Measurements from ENCODE around the gene XPR1.

Gene XPR1

DNA sequence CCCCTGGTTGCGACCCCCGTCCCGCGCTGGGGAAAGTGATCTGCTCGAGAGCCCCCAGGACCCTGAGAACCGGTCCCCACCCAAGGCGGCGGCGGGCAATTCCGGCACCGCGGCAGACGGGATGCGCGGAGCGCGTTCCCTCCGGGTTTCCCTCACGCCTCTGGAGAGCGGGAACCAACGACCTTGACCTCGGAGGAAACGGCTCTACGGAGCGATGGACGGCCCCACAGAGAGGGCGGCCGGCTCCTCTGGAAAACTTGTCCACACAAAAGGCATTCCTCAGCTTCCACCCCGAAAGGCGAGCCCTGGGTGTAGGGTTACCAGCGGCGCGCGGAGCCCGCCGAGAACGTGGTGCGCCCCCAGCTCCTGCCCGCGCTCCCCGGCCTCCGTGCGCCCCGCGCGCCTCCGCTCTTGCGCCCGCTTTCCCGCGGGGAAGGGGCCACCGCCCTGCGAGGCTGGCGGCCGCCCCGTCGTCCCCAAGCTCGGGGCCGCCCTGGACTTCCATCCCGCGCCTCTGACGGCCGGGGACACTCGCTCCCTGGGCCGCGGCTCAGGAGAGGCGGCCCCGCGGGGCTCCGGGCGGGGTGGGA, 280.5 kb downstream of the XPR1 start:
- no peak for DNase-seq (ENCODE audit: low read depth in 2 of 2, low spot score in 1 of 2)

DNA sequence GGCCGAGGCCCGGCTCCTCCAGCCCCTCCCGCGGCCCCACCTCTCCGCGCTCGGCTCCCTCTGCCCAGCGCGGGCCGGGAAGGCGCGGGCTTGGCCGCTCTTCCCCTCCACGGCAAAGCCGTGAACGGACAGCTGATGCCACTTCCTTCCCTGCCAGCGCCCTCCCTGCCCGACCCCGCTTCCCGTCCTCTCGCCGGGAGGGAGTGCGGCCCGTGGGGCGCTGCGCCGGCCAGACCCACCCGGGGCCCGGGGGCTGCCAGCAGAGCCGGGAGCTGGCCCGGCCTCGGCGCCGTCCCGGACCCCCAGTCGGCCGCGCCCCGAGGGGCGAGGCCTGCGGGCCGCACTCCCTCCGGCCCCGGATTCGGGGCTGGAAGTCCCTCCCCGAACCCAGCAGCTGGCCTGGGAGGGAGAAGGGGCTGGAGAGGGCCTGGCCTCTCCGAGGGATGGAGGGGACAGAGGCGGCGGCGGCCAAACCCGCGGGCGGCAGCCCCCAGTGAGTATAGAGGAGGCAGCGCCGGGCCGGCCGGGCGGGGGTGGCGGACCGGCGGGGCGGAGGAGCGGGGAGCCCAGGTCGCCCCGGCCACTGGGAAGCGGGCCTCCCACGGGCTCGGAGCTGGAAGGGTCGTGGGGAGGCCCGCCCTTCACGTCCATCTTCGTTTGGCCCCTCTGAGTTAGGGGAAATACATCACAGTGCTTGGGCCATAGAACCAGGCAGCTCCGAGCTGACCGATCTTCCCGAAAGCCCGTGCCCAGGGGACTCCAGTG, 281.2 kb downstream of the XPR1 start, which contains the start of gene KIAA1614:
KIAA1614 (plus strand) TSS at position 97 of the 765 bp plus-strand sequence; CDS start at position 444, 347 bp downstream.
- no peak for DNase-seq (ENCODE audit: low read depth in 2 of 2, low spot score in 1 of 2)

DNA sequence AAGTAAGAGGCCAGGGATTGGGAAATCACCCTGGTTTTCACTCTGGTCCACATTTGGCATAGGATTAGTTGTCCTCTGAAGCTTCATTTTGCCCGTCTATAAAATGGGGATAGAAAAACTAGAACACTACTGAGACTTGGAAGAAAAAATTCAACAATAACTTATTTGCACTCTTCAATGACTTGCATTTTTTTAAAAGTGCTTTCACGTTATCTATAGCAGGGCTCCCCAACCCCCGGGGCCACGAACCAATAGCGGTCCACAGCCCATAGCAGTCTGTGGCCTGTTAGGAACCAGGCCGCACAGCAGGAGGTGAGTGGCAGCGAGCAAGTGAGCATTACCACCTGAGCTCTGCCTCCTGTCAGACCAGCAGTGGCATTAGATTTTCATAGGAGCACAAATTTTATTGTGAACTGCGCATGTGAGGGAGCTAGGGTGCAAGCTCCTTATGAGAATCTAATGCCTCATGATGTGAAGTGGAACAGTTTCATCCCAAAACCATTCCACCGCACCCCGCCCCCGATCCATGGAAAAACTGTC, 283.7 kb downstream of the XPR1 start:
- DNase-seq (ENCODE audit: low read depth in 2 of 2, low spot score in 1 of 2), result no peak

DNA sequence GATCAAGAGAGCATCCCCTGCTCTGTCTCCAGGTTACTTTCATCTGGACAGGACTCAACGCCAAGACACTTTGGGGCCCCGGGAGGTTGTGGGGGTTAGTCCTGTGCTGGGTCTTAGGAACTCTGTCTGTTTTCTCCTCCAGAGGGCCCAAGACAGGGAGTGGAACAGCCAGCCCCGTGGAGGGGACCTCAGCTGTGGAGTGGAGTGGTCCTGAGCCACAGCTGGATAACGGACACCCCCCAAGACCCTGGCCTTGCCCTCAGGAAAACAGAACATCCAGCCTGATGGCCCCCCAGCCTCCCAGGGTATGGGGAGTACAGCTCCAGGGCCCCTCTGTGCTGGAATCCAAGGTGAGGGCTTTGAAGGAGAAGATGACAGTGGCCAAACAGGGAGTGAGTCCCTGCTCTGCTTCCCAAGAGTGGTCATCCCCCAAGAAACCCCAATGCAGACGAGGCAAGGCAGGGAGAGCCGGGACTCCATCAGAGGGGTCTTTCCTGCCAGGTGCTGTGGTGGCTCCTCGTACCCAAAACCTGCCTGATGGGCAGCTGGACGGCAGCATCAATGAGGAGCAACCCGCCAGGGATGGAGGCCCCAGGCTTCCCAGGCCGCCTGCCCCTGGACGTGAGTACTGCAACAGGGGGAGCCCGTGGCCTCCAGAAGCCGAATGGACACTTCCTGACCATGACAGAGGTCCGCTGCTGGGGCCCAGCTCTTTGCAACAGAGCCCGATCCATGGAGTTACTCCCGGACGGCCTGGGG, 284.4 kb downstream of the XPR1 start:
- DNase-seq (ENCODE audit: low read depth in 2 of 2, low spot score in 1 of 2), result no peak

DNA sequence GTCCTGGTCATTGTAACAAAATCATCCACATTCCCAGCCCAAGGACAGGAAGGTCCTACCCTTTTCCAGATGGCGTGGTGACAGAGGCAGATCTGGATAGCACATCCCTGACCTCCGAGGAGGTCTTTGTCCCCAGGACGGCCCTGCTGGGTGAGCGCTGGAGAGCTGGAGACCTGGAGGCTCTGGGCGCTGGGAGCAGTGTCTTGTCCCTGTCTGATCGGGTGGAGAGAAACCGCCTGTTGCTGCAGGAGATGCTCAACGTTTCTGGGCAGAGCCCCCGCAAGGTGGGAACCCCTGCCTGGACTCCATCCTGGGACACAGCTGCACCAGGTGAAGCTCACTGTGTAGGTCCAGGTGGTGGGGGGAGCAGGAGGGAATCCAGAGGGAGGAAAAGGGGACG, 284.9 kb downstream of the XPR1 start:
- no peak for DNase-seq (ENCODE audit: low read depth in 2 of 2, low spot score in 1 of 2)

DNA sequence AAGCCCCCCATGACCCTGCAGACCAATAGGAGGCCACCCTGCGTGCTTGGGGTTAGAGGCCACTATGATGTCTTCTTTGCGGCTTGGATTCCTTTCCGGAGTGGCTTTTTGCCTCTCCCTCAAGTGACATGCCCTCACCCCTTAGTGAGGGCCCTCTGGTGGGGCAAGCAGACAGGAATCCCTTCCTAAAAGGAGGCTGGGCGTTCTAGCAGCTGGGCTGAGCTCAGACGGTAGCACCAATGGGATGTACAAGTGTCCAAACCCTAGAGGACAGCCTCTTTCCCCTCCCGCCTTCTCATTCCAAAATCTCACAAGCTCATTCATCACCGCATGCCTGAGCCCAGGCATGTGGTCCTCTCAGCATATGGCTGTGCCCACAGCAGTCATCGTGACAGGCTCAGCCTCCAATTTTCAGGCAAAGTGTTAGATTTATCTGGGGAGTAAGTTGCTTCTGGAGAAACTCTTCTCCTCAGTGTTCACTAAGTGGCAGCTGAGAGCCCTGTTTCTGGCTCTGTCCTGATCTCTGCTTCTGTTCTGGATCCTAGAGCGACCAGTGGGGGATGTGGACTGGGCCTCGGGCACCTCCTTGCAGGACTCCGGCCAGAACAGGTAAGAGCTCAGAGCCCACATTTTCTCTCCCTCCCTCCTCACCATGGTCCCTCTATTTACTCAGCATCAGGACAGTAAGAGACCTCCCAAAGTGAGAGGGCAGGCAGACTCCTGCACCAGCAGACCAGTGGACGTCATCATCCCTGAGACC, 285.7 kb downstream of the XPR1 start:
- DNase-seq (ENCODE audit: low read depth in 2 of 2, low spot score in 1 of 2), result no peak

DNA sequence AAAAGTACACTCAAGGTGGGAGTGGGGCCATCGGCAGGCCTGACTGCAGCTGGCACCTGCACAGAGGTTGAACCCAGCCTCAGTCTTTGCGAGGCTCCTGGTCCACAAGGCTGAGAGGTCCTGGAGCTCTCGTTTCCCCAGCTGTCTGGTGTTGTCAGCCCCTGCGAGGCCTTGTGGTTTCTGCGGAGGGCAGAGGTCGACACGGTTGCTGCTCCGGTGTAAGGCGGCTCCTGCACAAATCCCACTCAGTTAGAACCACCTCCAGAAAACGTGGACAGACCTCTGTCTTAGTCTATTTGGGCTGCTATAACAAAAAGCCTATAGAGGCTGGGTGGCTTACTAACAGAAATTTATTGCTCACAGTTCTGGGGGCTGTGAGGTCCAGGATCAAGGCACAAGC, 286.7 kb downstream of the XPR1 start:
- DNase-seq (ENCODE audit: low read depth in 2 of 2, low spot score in 1 of 2), result no peak

DNA sequence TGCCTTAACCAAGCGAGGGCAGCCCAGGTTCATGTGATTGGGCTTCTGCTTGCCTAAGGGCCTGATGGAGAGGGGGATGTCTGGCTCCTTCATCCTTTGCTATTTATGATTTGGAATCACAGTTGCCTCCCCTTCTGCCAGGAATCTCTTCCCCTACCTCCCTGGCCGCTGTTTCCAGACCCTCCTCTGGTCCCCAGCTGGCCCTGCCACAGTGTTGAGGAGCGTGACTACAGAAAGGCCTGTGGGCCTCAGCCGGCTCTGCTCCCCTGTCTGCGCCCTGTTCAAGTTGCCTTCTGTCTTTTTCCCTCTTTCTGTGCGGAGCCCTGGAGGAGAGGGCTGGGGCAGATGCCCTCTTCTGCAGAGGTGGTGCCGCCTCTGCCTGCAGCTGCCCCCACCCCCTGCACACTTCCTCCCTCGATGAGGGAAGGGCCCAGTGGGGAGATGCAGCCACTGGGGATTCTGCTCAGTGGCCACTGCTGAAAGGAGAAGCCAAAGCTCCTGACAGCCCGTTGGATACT, 287.4 kb downstream of the XPR1 start:
- no peak for DNase-seq (ENCODE audit: low read depth in 2 of 2, low spot score in 1 of 2)

DNA sequence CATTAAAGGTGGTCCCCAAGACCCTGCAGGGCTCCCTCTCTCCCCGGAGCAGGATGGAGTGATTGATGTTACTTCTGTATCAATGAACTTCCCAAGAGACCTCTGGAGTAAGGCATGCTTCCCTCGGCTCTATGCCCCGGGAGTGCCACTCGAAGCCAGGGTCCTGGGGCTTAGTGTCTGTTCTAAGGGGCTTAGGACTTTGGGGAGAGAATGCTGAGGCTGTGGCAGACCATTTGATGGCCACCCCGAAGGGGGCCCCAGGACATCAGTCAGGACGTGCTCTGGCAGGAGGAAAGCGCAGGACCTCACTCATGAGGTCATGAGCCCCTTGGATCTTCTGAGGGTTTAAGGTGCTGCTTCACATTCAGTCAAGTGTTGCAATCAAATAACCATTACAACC, 288.4 kb downstream of the XPR1 start:
- DNase-seq (ENCODE audit: low read depth in 2 of 2, low spot score in 1 of 2), result no peak

DNA sequence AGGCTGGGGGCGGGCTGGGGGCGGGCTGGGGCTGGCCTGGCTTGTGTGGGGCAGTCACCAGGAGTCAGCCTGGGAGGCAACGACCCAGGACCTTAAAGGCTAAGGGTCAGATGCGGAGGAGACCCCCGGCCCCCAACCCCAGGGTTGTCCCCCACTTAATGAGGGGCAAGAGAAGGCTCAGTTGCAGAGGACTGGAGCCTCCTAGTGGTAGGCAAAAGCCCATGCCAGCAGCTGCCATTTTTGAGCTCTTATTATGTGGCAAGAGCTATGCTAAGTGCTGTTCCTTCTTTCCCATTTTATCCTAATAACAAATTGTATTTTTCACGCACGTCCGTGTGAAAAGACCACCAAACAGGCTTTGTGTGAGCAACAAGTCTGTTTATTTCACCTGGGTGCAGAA, 288.9 kb downstream of the XPR1 start:
- DNase-seq (ENCODE audit: low read depth in 2 of 2, low spot score in 1 of 2), result no peak

DNA sequence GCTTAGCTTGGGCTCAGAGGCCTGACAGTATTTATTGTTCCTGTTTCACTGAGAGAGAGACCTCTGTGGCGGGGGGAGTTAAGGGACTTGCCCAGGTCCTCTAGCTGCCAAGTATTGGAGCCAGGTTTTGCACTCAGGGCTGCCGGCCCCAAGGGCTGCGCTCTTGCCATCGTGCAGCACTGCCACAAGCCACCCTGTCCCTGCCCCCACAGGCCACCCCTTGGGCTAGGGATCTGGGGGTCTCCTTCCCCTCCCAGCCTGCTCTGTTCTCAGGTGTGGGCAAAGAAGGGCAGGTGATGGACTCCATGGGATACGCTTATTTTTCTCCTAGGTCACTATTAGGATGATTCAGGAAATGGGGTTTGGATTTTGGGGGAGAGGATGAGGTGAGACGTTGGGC, 289.6 kb downstream of the XPR1 start:
- DNase-seq (ENCODE audit: low read depth in 2 of 2, low spot score in 1 of 2), result no peak

DNA sequence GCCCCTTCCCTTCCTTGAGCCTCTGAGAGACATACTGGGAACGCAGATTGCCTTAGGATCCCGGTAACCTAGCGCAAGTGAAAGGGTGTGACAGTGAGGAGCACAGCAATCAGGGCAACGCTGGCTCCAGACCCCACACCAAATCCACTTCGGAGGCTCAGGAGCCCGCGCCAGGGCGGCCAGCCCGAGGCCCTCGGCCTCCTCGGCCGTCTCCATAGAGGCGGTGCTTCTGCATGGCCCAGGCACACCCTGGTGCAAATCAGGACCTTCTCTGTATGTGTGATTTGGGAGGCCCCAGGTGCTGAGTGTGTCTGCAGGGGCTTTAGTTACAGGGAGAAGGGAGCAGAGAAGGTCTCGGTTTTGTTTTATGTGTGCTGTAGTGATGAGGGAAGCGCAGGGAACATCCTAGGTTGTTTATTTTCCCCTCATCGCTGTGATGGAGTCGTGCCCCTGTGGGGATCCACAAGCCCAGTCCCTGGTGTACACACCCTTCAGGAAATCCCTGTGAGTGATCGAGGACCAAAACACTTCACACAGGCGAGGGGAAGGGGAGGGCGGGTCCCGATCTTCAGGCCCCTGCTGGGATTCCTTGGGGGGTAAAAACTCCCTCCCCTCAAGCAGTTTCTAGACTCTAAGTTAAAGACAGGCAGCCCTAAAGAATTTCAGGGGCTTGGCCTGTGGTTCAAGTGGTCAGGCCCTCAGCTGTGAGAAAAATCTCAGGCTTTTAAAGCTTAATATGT, 290.2 kb downstream of the XPR1 start:
- no peak for DNase-seq (ENCODE audit: low read depth in 2 of 2, low spot score in 1 of 2)

DNA sequence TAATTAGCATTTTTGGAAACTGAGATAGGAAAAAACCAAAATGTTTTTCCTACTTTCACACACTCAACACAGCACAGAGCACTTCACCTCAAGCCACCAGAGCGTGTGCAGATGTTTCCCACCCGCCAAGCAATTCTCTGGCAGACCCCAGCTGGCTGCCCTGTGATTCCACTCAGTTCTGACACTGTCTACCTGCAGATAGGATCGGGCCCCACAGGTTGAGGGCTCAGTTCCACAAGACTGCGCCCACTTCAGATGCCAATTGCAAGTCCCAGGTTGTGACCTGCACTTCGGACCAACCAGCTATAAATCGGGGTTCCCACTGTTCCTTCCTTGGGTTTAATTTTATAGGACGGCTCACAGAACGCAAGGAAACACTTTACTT, 290.8 kb downstream of the XPR1 start:
- DNase-seq (ENCODE audit: low read depth in 2 of 2, low spot score in 1 of 2), result no peak

DNA sequence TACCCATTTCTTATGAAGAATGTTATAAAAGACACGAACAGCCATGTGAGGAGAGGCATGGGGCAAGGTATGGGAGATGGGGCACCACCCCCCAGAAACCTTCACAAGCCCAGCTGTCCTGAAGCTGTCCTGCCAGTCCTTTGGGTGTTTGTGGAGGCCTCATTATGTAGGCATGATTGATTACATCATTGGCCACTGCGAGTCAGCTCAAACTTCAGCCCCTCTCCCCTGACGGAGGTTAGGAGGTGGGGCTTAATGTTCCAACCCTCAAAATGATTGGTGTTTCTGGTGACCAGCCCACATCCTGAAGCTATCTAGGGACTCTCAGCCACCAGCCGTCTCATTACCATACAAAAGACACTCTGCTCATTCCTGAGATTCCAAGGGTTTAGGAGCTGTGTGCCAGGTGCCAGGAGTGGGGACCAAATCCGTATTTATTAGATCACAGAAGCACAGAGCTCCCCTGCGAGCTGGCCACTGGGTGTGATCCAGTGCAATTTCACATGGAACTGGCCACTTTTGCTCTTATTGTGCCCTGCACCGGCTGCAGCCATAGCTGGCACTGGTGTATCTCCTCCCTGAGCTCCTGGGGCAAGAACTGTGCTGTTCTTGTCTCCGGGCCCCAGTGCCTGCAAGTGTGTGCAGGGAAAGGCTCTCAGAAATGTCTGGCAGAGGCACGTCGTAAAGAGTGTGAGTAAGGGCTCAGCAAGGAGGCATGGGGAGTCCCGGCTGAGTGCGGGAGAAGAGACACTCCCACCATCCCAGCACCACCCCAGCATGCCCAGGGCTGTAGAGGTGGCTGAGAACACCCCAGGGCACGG, 291.4 kb downstream of the XPR1 start:
- no peak for DNase-seq (ENCODE audit: low read depth in 2 of 2, low spot score in 1 of 2)

DNA sequence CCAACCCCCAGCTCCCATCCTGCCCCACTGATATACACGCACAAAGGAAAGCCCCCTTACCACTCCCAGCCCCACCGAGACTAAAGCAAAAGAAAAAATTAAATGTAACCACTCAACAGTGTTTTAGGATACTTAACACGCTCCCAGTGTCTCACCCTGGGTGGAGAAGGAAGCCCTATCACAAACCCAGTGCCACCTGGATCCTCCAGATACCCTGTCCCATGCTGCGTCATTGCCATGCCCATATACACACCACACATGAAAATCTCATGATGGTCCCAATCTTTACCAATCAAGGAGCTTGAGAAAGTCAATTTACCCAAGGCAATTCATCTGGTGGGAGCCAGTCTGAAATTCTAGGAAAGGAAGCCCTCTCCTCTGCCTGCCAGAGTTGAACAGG, 292.1 kb downstream of the XPR1 start:
- DNase-seq (ENCODE audit: low read depth in 2 of 2, low spot score in 1 of 2), result no peak

DNA sequence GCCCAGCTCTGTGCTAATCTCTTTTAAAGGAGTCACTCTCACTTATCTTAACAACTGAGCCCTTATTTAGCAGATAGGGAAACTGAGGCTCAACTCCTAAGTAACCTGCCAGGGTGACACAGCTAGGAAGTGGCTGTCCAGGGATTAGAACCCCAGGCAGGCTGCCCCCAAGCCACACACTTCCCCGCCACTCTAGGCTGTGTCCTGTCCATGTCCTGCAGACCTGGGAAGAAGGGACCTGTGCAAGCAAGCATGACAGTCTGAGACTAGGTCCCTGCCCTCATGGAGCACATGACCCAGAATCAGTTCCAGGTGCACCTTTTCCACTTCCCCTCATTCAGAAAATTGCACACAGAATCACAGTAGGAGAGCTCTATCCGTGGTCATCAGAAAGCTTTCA, 293.1 kb downstream of the XPR1 start:
- no peak for DNase-seq (ENCODE audit: low read depth in 2 of 2, low spot score in 1 of 2)

DNA sequence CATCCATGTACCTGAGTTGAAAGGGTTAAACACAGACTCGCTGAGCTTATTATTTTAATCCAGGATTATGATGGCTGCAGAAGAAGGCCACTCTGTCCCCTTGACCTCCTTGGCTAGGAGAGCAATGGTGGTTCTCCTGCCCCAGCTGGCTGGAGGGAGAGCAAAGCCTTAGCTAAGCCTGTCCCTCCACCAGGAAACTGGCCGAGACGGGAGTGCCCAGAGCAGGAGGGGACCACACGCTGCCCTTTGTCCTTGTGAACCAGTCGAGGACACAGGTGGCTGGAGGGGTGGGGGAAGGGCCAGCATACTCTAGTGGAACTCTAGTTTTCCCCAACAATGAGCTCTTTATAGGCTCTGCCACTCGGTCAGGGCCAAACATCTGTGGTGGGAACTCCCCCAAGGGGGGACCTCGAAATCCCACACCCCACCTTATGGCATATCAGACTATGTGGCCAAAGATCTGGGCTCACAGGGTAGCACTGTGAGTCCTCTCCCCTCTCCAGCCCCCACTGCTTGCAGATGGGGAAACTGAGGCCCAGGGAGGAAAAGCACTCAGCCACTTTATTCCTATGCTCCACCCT, 293.7 kb downstream of the XPR1 start:
- no peak for DNase-seq (ENCODE audit: low read depth in 2 of 2, low spot score in 1 of 2)

DNA sequence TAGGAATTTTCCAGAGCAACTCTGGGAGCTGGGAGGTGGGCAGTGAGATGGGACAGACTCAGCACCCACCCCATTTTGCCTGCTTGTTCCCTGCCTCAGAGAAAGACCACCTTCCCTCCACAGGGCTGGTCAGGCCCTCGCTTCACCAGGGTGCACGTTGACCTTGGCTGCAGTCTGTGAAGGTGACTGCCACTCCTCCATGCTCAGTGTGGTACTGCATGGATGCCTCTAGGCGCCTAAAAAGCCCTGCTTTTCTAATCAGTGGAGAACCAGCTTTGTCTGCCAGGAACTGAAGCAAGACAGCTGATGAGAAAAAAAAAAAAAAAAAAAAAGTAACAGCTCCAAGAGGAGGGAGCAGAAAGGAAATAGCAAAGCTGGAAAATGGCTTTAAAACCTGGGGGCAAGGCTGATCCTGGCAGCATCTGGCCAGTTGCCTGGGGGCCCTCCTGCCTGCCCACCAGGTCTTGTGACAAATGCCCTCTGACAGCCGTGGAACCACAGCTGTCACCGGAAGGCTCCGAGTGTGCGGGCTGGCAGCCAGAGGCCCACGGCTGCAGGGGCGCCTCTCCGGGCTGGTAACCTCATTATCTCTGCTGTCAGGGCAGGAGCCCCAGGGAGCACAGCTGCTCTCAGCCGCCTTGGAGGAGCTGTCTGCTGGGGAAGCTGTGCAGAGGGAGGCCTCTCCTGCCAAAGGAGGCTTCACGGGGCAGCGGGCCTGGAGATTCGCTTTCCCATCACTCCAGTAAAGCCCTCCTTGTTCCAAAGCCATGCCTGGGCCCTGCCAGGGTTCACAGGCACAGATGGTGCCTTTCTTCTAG, 294.6 kb downstream of the XPR1 start:
- DNase-seq (ENCODE audit: low read depth in 2 of 2, low spot score in 1 of 2), result no peak
